H9 (cell line): ENCODE results near the gene S100A8. TPM values are rescaled to one million over a fixed set of nuclear protein-coding genes. Genes with fewer than 3 reads are reported as not detected.
"Not testable (repeated sequence)": the region's sequence is repeated elsewhere in the genome, so short reads cannot be mapped to it uniquely, and the experiment has no call there.

ENCODE experiments used
- DNase-seq: peaks from one replicate; pipeline ENCODE4 v3.0.0-alpha.2; 2017
- H2AFZ ChIP-seq: one replicate; pipeline ENCODE4 v1.6.1; 2013; ENCODE audit warnings: mild to moderate bottlenecking, low read length, control low read depth, moderate library complexity
- H2AK5ac ChIP-seq: 2 replicates; pipeline ENCODE4 v1.6.1; 2013; ENCODE audit warnings: low read length, control low read depth, mixed read lengths; ENCODE audit not compliant: insufficient read length
- H2BK120ac ChIP-seq: one replicate; pipeline ENCODE4 v1.6.1; 2013; ENCODE audit warnings: low read depth, mild to moderate bottlenecking, low read length, control low read depth, inconsistent platforms; ENCODE audit not compliant: poor library complexity, severe bottlenecking
- H2BK12ac ChIP-seq: 2 replicates; pipeline ENCODE4 v1.6.1; 2013; ENCODE audit warnings: low read length, control low read depth, mixed read lengths, low read depth; ENCODE audit not compliant: insufficient read length
- H2BK15ac ChIP-seq: 2 replicates; pipeline ENCODE4 v1.6.1; 2013; ENCODE audit warnings: low read depth, low read length, control low read depth
- H2BK20ac ChIP-seq: one replicate; pipeline ENCODE4 v1.6.1; 2013; ENCODE audit warnings: low read depth, mild to moderate bottlenecking, low read length, control low read depth, inconsistent platforms; ENCODE audit not compliant: poor library complexity, severe bottlenecking
- H2BK5ac ChIP-seq: 2 replicates; pipeline ENCODE4 v1.6.1; 2013; ENCODE audit warnings: low read length, control low read depth, mixed read lengths; ENCODE audit not compliant: insufficient read length
- H3K14ac ChIP-seq: 2 replicates; pipeline ENCODE4 v1.6.1; 2013; ENCODE audit warnings: low read length, control low read depth; ENCODE audit not compliant: insufficient read depth
- H3K18ac ChIP-seq: 2 replicates; pipeline ENCODE4 v1.6.1; 2013; ENCODE audit warnings: low read depth, mild to moderate bottlenecking, mixed read lengths, low read length, control low read depth; ENCODE audit not compliant: insufficient read length
- H3K23ac ChIP-seq: 2 replicates; pipeline ENCODE4 v1.6.1; 2013; ENCODE audit warnings: low read length, control low read depth, mixed read lengths, low read depth; ENCODE audit not compliant: insufficient read length
- H3K23me2 ChIP-seq: 2 replicates; pipeline ENCODE4 v1.6.1; 2013; ENCODE audit warnings: low read depth, mild to moderate bottlenecking, mixed read lengths, low read length, control low read depth; ENCODE audit not compliant: insufficient read length, poor library complexity, severe bottlenecking
- H3K27ac ChIP-seq: 2 replicates; pipeline ENCODE4 v1.5.1; 2013; ENCODE audit warnings: low read length, control low read depth, mixed read lengths, low read depth; ENCODE audit not compliant: insufficient read length
- H3K27me3 ChIP-seq: 2 replicates; pipeline ENCODE4 v1.6.1; 2013; ENCODE audit warnings: low read length, control low read depth, inconsistent platforms; ENCODE audit not compliant: insufficient read depth
- H3K4ac ChIP-seq: 2 replicates; pipeline ENCODE4 v1.6.1; 2013; ENCODE audit warnings: low read depth, mild to moderate bottlenecking, control low read depth, inconsistent platforms, low read length, moderate library complexity
- H3K4me1 ChIP-seq: 2 replicates; pipeline ENCODE4 v1.6.1; 2013; ENCODE audit warnings: low read length, control low read depth, inconsistent platforms; ENCODE audit not compliant: insufficient read depth
- H3K4me2 ChIP-seq: 2 replicates; pipeline ENCODE4 v1.6.1; 2013; ENCODE audit warnings: low read length, control low read depth, mixed read lengths; ENCODE audit not compliant: insufficient read length, insufficient read depth
- H3K56ac ChIP-seq: 2 replicates; pipeline ENCODE4 v1.6.1; 2013; ENCODE audit warnings: low read depth, mild to moderate bottlenecking, mixed read lengths, low read length, control low read depth; ENCODE audit not compliant: insufficient read length
- H3K79me1 ChIP-seq: 2 replicates; pipeline ENCODE4 v1.6.1; 2013; ENCODE audit warnings: low read depth, mild to moderate bottlenecking, moderate library complexity, low read length, control low read depth, inconsistent platforms; ENCODE audit not compliant: insufficient read depth, poor library complexity, severe bottlenecking
- H3K79me2 ChIP-seq: 2 replicates; pipeline ENCODE4 v1.6.1; 2013; ENCODE audit warnings: low read length, control low read depth, inconsistent platforms; ENCODE audit not compliant: insufficient read depth
- H3K9ac ChIP-seq: 2 replicates; pipeline ENCODE4 v1.6.1; 2013; ENCODE audit warnings: low read length, control low read depth, mixed read lengths; ENCODE audit not compliant: insufficient read length; ENCODE audit errors: extremely low read depth
- H3K9me3 ChIP-seq: one replicate; pipeline ENCODE4 v1.6.1; 2013; ENCODE audit warnings: low read depth, low read length, inconsistent platforms; ENCODE audit not compliant: control insufficient read depth
- H3T11ph ChIP-seq: one replicate; pipeline ENCODE4 v1.6.1; 2013; ENCODE audit warnings: mild to moderate bottlenecking, low read length, control low read depth, inconsistent platforms
- H4K20me1 ChIP-seq: one replicate; pipeline ENCODE4 v1.6.1; 2013; ENCODE audit not compliant: control insufficient read depth, insufficient read length, insufficient read depth
- H4K5ac ChIP-seq: 2 replicates; pipeline ENCODE4 v1.6.1; 2013; ENCODE audit warnings: low read depth, mild to moderate bottlenecking, mixed read lengths, low read length, control low read depth; ENCODE audit not compliant: insufficient read length
- H4K8ac ChIP-seq: replicated peaks from 2 replicates; pipeline ENCODE4 v1.6.1; 2013; ENCODE audit warnings: low read length, control low read depth, mixed read lengths, low read depth; ENCODE audit not compliant: insufficient read length
- H4K91ac ChIP-seq: 2 replicates; pipeline ENCODE4 v1.6.1; 2013; ENCODE audit warnings: low read depth, mild to moderate bottlenecking, moderate library complexity, mixed read lengths, low read length, control low read depth; ENCODE audit not compliant: insufficient read length
- H3K27ac Mint-ChIP-seq, 3 experiments: 2 replicates in 2 of 3; 3 replicates in 1 of 3; pipeline ENCODE4 v1.8.0; 2020 to 2021; ENCODE audit warnings: mixed read lengths in 3 of 3, mild to moderate bottlenecking in 1 of 3, moderate library complexity in 1 of 3
- H3K27me3 Mint-ChIP-seq: 2 replicates; pipeline ENCODE4 v1.8.0; 2021; ENCODE audit warnings: low read depth, mild to moderate bottlenecking, moderate library complexity, mixed read lengths
- H3K36me3 Mint-ChIP-seq, 3 experiments: 2 replicates in 2 of 3; 3 replicates in 1 of 3; pipeline ENCODE4 v1.8.0; 2020 to 2021; ENCODE audit warnings: low read depth in 3 of 3, mixed read lengths in 3 of 3; ENCODE audit not compliant: insufficient read depth in 1 of 3
- H3K4me1 Mint-ChIP-seq, 2 experiments: 2 replicates each; pipeline ENCODE4 v1.8.0; 2020; ENCODE audit warnings: mixed read lengths in 2 of 2
- H3K4me3 Mint-ChIP-seq, 2 experiments: 2 replicates in 1 of 2; 3 replicates in 1 of 2; pipeline ENCODE4 v1.8.0; 2020 to 2021; ENCODE audit warnings: mild to moderate bottlenecking in 2 of 2, mixed read lengths in 2 of 2, moderate library complexity in 1 of 2
- H3K9me3 Mint-ChIP-seq, 2 experiments: 2 replicates in 1 of 2; 3 replicates in 1 of 2; pipeline ENCODE4 v1.8.0; 2020; ENCODE audit warnings: mild to moderate bottlenecking in 2 of 2, mixed read lengths in 2 of 2, moderate library complexity in 1 of 2
- WGBS: extraction: QIAGEN DNeasy Blood & Tissue Kit; methylation state at CpG from one replicate; pipeline ENCODE4 v1.1.7; 2013; ENCODE audit warnings: missing lambda C conversion rate, low lambda C conversion rate, mixed read lengths; ENCODE audit not compliant: insufficient read length; ENCODE audit errors: extremely low coverage; 5-methylcytosine and 5-hydroxymethylcytosine counted together
- total RNA-seq: library from RNA; stranded (reverse); gene quantifications from 2 replicates; pipeline ENCODE4 v1.2.1, GENCODE V29; 2021
- TF ChIP-seq, protein P1 (sequence below): fragments of 200-600 bp; sonication (generic); conservative IDR thresholded peaks from 3 replicates; pipeline ENCODE4 v1.8.0; 2021; ENCODE audit warnings: antibody characterized with exemption, mild to moderate bottlenecking

S100A8 gene
- total RNA-seq, 1 experiment from 2014 or later, result not detected

DNA sequence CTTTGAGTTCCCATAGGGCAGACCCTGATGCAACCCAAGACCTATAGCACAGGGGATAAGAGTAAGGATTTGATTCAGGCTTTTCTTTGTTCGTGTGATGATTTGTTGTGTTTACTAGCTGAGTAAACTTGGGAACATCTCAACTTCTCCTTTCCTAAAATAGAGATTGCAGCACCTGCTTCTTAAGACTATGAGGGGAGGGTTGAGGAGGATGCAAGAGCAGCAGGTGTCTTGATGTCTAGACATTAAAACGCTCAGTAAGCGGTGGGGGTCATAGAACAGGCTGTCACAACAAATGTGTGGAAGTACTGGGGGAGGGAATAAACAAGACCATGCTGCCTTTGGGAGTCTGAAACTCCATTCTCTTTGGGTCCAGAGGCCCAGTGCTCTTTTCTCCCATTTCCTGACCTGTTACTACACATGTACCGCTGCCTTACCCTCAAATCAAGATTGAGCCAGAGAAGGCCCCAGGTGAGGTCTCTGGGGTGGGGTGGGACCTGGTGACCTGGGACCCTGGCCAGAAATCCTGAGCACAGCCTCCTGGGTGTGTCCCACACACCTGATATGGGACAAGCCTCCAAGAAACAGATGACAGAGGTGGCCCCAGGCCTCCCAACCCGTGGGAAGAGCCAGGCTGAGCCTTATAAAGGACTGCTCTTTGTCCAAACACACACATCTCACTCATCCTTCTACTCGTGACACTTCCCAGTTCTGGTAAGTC is 25.1 kb upstream of the S100A8 start, which contains the start of gene S100A7A:
S100A7A (plus strand) TSS at position 671 of the 721 bp plus-strand sequence. CDS start 1,563 bp downstream, outside the sequence.
- Histone ChIP-seq H2BK12ac (no peak within 1 kb of the TSS), H3K4ac (no peak within 1 kb of the TSS), H4K5ac (no peak within 1 kb of the TSS), H3K18ac (no peak within 1 kb of the TSS), H4K8ac (no peak within 1 kb of the TSS), H2BK15ac (no peak within 1 kb of the TSS), H3K23ac (no peak within 1 kb of the TSS), H3K23me2 (no peaks in the 10 kb centered on the region), H2BK120ac (no peak within 1 kb of the TSS), H3K56ac (no peak within 1 kb of the TSS), H4K91ac (no peak within 1 kb of the TSS), H3K27me3 (no peaks in the 10 kb centered on the region), H3K79me1 (no peaks in the 10 kb centered on the region), H3K9ac (no peak within 1 kb of the TSS), H3T11ph (no peak within 1 kb of the TSS), H3K9me3 (no peaks in the 10 kb centered on the region), H3K79me2 (no peaks in the 10 kb centered on the region), H2BK20ac (no peak within 1 kb of the TSS), H2AFZ (no peak within 1 kb of the TSS), H4K20me1 (no peaks in the 10 kb centered on the region), H3K14ac (no peak within 1 kb of the TSS), H2AK5ac (no peak within 1 kb of the TSS), H3K27ac (no peak within 1 kb of the TSS), H2BK5ac (no peak within 1 kb of the TSS), H3K4me2 (no peak within 1 kb of the TSS), H3K4me1 (no peaks in the 10 kb centered on the region)
- WGBS, result no CpG with 5 or more reads among the region's 6 CpGs
- no peak for DNase-seq
- Mint-ChIP-seq H3K27ac (no peak within 1 kb of the TSS), H3K4me3 (no peak within 1 kb of the TSS; a peak in 1 of 5 replicates), H3K27me3 (peaks cover 16% of the 10 kb centered on the region), H3K4me1 (no peaks in the 10 kb centered on the region), H3K9me3 (peaks cover 5 to 10% of the 10 kb centered on the region in 2 experiments; a peak in 2 of 5 replicates), H3K36me3 (no peaks in the 10 kb centered on the region)
- TF ChIP-seq, protein P1, sequence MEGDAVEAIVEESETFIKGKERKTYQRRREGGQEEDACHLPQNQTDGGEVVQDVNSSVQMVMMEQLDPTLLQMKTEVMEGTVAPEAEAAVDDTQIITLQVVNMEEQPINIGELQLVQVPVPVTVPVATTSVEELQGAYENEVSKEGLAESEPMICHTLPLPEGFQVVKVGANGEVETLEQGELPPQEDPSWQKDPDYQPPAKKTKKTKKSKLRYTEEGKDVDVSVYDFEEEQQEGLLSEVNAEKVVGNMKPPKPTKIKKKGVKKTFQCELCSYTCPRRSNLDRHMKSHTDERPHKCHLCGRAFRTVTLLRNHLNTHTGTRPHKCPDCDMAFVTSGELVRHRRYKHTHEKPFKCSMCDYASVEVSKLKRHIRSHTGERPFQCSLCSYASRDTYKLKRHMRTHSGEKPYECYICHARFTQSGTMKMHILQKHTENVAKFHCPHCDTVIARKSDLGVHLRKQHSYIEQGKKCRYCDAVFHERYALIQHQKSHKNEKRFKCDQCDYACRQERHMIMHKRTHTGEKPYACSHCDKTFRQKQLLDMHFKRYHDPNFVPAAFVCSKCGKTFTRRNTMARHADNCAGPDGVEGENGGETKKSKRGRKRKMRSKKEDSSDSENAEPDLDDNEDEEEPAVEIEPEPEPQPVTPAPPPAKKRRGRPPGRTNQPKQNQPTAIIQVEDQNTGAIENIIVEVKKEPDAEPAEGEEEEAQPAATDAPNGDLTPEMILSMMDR, result no peak

DNA sequence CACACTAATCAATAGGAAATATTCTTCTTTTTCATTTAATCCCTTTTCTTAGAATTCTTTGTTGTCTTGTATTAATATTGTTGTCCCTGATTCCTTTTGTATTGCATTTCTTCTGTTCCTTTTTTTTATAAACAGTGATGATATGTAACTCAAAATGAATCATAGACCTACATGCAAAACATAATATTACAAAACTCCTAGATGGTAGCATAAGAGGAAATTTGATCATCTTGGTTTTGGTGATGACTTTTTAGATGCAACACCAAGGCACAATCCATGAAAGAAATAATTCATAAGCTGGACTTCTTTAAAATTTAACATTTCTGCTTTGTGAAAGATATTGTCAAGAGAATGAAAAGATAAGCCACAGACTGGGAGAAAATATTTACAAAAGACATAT is 23.1 kb upstream of the S100A8 start:
- H3K14ac ChIP-seq, H4K91ac ChIP-seq, H3K4ac ChIP-seq, H3K27me3 ChIP-seq, H2BK12ac ChIP-seq, H2AK5ac ChIP-seq, H3K79me1 ChIP-seq, H2BK20ac ChIP-seq, H3K4me1 ChIP-seq, H3K9ac ChIP-seq, H3T11ph ChIP-seq, H4K8ac ChIP-seq, H3K27ac Mint-ChIP-seq, H3K9me3 Mint-ChIP-seq, H3K4me2 ChIP-seq, H2BK15ac ChIP-seq, H2BK120ac ChIP-seq, H3K79me2 ChIP-seq, H2BK5ac ChIP-seq, H3K18ac ChIP-seq, H4K5ac ChIP-seq, H3K9me3 ChIP-seq, H3K36me3 Mint-ChIP-seq, DNase-seq, H2AFZ ChIP-seq, H3K23me2 ChIP-seq, H3K56ac ChIP-seq, H3K23ac ChIP-seq, H4K20me1 ChIP-seq, H3K4me3 Mint-ChIP-seq, H3K27ac ChIP-seq, H3K4me1 Mint-ChIP-seq: not testable (repeated sequence)
- H3K27me3 Mint-ChIP-seq, result peaks cover 23% of the 10 kb centered on the region
